Stimulated activated CD8-positive, alpha-beta memory T cell treated with anti-CD3 and anti-CD28 coated beads, Interleukin-7, amount 100 ng/mL, for 48 hours (primary cell): ENCODE measurements around the gene MED17.

Source experiments
- DNase-seq, 2 donors: peaks; one replicate each; pipeline ENCODE4 v3.0.0-alpha.2; 2020; ENCODE audit warnings: low read depth in 1 of 2; ENCODE audit errors: extremely low read depth in 1 of 2

MED17 gene

DNA sequence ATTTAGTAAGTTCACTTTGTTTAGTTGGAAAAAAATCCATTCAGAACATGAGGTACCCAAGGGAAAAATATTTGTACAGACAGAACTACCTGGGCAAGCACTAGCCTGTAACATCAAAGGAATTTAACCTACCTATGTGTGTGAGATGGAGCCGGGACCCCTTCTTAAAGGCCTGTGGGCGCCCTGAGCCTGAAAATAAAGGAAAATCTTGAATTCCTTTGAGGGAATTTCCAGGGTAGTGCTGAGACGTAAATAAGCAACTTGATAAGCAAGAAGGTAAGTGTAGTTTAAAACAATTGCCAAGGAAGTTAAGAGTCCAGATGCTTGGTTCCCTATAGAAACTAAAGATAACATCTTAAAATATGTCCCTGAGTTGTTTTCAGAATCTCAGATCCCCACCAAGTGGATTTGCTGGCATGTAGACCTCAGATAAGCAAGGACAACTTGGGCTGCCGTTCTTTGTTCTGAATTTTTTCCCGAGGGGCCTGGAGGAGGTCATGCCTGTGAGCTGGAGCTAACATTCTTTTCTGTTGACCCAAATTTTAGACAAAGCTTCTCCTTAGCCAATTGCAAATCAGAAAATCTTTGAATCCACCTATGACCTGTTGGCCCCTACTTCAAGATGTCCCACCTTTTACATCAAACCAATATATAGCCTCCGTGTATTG lies 31.0 kb downstream of the MED17 start:
- no peak for DNase-seq

DNA sequence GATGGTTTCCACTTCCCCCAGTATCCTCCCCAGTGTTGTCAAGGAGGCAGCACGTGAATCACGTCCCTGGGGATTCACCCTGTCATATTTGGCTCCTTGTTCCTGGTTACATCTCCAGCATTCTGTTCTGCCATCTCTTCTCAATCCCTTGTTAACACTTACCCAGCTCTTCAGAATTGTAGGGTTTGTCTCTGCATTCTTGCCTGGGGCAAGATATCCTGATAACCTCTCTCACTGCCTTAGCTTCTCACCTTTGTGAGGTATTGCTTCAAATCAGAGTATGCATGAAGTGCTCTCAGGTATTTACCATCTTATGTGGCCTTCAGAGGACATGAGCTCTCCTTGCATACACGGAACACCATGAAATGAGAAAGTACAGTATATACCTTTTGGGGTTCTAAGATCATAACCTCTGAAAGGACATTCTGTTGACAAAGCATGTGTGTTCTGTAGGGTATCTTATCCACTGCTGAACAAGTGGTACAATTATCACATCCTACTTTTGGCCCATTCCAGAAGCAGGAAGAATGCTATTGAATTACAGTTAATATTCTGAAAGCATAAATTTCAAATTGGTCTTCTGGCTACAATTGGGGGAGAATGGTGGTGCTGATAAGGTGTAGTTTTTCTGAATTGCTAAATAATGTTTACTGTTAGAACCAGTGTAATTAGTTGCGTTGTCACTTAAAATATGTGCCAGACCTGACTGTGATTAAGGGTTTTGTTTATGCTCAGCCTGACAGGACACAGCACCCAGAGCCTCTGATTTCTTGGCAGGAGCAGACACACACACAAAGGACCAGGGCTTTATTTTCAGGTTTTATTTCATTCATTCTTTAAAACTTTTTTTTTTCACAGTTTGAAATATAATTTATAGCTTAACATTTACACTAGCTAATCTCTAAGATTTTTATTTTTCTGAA lies 33.6 kb downstream of the MED17 start:
- no peak for DNase-seq

- DNase-seq, result no peak
These were observed 36.0 kb downstream of the MED17 start for GRCh38 chr11:93819966-93820695.

DNA sequence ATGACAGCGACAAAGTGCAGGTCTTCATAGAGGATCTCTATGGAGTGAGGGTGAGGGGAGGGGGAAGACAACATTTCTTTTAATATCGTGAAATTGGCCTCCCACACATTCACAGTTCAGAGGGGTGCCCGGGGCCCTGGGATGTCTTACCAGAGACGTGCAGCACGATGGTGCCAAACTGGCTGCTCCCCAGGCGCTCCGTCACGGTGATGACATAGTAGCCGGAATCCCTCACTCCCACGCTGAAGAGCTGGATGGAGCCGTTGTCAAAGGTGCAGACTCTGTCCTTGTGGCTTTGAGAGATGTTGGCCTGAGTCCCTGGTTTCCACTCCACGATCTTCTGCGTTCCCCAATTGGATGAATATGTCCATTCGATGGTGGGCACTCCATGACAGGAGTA lies 36.8 kb downstream of the MED17 start:
- DNase-seq, result no peak

- no peak for DNase-seq
These were observed 37.5 kb downstream of the MED17 start for GRCh38 chr11:93821617-93822016.

- no peak for DNase-seq
These were observed 38.3 kb downstream of the MED17 start for GRCh38 chr11:93822359-93822758.

- DNase-seq, result no peak
These were observed 39.1 kb downstream of the MED17 start for GRCh38 chr11:93823210-93823609.

DNA sequence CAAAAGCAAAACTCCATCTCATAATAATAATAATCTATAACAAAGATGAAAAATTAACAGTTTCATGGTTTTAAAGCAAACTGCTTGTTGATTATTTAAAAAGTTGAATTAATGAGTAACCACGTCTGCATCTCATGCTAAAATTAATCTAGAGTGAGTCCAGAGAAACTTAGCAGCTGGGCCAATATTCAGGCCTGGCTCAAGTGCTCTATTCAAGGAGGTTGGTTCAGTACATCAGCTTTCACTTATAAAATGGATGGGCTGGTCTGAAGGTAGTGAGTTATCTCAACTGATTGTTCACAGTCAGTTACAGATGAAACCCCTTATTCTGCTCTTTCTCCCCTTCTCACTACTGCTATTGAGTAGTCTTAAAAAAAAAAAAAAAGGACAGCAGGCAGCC lies 43.3 kb downstream of the MED17 start:
- DNase-seq, result no peak

GRCh38 chr11:93829598-93829997 lies 45.5 kb downstream of the MED17 start:
- no peak for DNase-seq

DNA sequence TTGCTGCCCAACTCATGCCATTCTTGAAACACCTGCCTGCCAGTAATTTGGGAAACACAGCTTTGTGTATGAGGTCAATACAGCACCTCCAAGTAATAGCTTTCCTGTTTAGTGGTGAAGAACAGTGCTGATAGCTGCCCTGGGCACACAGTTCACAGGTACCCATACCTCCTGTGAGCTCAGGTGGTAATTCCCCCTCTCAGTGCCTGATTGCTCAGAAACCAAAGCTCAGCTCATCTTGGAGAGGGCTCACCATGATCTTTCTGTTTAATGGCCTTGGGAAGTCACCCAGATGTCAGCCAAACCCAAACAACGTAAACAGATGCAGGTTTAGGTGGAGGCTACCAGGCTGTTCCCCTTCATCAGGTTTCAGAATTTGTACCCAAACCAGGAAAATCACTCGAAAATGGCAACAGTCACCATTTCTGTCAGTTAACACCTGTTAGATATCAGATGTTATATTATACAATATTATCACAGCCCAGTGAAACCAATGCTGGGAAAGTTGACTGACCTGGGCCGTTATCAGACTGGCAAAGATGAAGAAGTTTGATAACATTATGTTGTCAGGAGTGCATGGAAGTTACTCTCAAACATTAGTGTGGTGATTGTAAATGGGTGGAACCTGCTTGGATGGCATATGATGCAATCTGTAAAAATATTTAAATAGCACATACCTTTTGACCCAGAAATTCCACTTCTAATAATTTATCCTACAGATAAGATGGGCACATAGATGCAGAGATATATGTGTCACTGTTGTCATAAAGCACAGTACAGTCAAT lies 47.5 kb downstream of the MED17 start:
- DNase-seq, result no peak

GRCh38 chr11:93832780-93833179 lies 48.7 kb downstream of the MED17 start:
- DNase-seq, result no peak

DNA sequence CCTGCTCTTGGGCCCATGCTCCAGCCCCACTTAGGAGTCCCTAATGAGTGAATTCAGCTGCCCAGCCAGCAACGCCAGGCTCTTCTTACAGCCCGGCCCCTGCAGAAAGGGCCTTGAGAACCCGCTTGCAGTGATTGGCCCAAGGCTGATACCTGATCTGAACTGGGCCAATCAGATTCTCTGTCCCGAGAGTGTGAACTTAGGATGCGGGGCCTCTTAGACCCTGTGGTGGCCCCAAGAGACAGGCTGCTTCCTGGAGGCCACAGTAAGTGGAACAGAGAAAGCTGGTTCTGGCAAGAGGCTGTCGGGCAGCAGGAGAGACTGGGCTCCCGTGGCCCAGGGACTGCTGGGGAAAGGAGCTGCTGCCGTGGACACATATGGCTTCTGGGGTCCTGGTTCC lies 54.9 kb downstream of the MED17 start:
- DNase-seq, result no peak

DNA sequence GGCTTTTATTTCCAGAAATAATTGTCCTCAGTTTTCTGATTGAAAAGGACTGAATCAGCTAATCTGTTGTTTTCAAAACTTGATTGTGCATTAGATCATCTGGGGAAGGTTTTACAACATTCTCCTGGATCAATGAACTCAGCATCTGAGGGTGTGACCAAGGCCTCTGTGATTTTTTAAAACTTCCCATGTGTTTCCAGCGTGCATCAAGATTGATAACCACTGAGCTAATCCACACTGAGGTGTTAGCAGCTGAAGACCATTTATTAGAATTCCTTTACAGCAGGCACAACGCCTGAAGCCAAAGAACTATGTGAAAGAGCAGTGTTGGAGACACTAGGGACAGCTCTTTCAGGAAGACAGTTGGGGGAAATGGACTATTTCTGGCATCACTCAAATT lies 56.1 kb downstream of the MED17 start:
- no peak for DNase-seq

- no peak for DNase-seq
These were observed 56.9 kb downstream of the MED17 start for GRCh38 chr11:93840981-93841380.

- DNase-seq, result no peak
These were observed 57.4 kb downstream of the MED17 start for GRCh38 chr11:93841446-93841845.

DNA sequence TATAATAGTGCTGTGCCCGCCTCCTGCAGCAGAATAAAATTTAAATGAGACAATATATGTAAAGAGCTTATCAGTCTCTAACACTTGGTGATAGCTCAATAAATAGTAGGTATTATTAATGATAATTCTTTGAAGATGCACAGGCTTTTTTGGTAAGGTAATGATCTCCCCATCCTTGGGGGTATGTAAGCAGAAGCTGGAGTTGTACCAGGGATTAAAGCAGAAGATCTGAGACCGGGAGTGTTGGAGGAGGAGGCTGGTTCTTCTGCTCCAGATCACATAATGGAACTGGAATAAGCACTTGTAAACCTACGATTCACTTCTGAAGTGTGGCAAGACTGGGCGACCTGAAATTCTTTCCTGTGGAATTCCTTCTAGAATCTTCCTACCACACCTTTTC lies 58.0 kb downstream of the MED17 start:
- DNase-seq, result no peak

- no peak for DNase-seq
These were observed 58.4 kb downstream of the MED17 start for GRCh38 chr11:93842461-93842860.

- no peak for DNase-seq
These were observed 59.8 kb downstream of the MED17 start for GRCh38 chr11:93843906-93844305.

DNA sequence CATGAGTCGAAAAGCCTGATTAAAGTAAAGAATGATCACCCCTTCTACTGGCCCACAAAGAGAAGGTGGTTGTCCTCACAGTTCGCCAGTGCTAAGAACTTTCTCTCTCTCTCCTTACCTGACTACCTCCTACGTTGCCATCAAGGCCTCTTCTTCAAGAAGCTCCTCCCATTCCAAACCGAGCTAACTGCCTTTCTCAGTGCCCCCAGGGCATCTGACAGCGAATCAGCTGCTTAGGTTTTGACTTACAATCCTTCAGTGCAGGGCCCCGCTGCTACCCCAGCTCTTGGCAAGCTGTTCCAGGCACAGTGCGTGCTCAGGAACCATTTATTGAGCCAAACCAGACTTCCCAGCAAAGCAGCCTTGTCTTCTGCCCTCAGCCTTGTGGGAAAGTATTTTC lies 60.5 kb downstream of the MED17 start:
- DNase-seq, result no peak

GRCh38 chr11:93845181-93846092 lies 61.4 kb downstream of the MED17 start:
- no peak for DNase-seq
